Measurements from ENCODE around the gene HOXB2. TPM values are rescaled to one million over a fixed set of nuclear protein-coding genes. Genes with fewer than 3 reads are reported as not detected.

HOXB2 gene
- total RNA-seq, 1 donor from 2014 or later: 55.3 TPM

DNA sequence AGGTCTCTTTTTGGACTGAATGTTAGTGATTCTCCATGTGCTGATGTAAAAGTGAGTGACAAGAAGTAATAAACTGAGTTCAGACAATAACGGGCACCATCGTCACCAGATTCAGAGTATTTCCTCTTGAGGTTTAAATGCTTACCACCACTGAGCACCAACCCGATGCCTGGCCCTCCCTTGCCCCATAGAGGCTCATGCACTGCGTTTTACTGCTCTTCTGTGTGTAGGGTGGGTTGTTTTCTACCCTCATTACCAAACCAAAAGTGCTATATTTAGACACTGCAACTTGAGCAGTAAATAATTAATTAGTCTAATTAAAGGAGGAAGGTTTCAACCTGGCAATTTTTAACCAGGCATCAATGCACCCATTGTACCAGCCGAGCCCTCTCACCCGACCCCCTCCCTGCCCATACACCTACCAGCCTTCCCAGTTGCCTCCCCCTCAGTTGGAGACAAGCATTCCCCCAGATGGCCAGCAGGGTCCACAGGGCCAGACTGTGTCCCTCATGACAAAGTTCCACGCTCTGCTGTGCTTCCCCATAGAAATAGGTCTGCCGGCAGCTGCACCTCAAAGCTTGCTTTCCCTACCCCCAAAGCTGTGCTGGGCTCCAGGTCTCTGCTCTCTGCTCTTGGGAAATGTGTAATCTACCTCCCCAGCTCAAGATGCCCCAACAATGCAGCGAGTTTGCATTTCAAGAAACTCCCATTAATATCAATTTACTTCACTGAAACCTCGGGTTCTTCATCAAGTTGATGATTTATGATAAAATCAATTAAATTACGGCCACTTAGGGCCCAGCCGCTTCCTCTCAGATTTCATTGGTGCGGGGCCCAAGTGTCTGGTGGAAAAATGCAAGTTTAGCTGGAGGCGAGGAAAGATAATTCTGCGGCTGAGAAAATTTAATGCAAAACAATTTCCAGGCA is 17.2 kb upstream of the HOXB2 start:
- DNase-seq (ENCODE audit: low spot score in 2 of 2): no peak
- H3K27me3 ChIP-seq: no peaks in the 10 kb centered on the region

DNA sequence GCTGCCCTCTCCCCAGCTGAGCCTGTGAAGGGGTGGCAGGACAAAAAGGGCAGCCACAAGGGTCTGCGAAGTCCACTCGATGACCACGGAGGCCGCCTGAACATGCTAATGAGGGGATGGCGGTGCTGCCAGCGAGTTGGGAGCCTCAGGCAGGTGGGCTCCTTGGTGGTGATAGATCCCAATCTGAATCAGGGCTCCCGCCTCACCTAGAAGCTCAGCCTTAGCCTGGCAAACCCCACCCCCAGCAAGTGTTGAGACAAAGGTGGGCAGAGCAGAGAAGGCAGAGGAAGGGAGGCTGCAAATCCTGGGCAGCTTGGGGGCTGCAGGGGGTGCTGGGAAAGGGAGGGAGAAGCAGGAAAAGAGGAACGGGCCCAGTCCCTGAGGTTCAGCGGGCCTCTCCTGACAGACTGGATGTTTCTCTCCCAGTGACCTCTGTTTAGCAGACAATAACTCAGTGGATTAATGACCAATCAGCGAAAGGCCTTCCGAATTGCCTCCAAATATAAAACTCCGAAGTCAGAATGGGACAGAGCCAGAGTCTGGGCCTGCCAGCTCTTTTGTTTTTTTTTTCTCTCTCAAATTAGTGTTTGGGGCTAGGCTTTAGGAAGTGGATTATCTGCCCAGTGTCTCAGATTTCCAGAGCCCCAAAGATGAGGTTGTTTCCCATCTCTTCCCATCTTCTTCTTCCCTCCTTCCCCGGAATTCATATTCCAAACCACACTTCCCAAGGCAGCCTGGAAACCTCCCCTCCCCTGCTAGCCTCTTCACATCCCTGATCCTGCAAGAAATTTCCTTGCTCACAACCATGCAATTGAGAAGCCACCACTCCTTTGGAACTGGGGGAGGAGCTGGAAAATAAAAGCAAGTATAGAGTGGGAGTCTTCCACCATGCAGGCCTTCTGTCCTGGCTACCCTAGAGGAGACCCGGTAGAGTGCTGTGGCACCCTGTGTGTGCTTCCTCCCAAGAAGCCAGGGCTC is 15.2 kb upstream of the HOXB2 start:
- peaks cover 15 to 73% of the 10 kb centered on the region in 2 donors for H3K4me1 ChIP-seq
- no peaks in the 10 kb centered on the region for H3K36me3 ChIP-seq
- peak overlapping the region; percentile 84 to 97 for H3K27ac ChIP-seq
- intact Hi-C loops (cut with DNase I): no loop called here
- H3K9me3 ChIP-seq: no peaks in the 10 kb centered on the region
- no peak overlapping the region for H3K4me3 ChIP-seq
- no peak for DNase-seq (ENCODE audit: low spot score in 2 of 2)
- TF ChIP-seq, protein P1, sequence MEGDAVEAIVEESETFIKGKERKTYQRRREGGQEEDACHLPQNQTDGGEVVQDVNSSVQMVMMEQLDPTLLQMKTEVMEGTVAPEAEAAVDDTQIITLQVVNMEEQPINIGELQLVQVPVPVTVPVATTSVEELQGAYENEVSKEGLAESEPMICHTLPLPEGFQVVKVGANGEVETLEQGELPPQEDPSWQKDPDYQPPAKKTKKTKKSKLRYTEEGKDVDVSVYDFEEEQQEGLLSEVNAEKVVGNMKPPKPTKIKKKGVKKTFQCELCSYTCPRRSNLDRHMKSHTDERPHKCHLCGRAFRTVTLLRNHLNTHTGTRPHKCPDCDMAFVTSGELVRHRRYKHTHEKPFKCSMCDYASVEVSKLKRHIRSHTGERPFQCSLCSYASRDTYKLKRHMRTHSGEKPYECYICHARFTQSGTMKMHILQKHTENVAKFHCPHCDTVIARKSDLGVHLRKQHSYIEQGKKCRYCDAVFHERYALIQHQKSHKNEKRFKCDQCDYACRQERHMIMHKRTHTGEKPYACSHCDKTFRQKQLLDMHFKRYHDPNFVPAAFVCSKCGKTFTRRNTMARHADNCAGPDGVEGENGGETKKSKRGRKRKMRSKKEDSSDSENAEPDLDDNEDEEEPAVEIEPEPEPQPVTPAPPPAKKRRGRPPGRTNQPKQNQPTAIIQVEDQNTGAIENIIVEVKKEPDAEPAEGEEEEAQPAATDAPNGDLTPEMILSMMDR (IDR thresholded peaks at IDR 0.05): no peak
- no peaks in the 10 kb centered on the region for H3K27me3 ChIP-seq

More for the DNA sequence above, 17.2 kb upstream of the HOXB2 start:
- H3K27ac ChIP-seq: peak overlapping the region; percentile 28 to 30
- H3K4me1 ChIP-seq: peaks cover 11 to 75% of the 10 kb centered on the region in 2 donors
- TF ChIP-seq, protein P1 (IDR thresholded peaks at IDR 0.05): no peak
- no peak overlapping the region for H3K4me3 ChIP-seq
- no peaks in the 10 kb centered on the region for H3K36me3 ChIP-seq
- no peaks in the 10 kb centered on the region for H3K9me3 ChIP-seq
- intact Hi-C loops (cut with DNase I): no loop called here

DNA sequence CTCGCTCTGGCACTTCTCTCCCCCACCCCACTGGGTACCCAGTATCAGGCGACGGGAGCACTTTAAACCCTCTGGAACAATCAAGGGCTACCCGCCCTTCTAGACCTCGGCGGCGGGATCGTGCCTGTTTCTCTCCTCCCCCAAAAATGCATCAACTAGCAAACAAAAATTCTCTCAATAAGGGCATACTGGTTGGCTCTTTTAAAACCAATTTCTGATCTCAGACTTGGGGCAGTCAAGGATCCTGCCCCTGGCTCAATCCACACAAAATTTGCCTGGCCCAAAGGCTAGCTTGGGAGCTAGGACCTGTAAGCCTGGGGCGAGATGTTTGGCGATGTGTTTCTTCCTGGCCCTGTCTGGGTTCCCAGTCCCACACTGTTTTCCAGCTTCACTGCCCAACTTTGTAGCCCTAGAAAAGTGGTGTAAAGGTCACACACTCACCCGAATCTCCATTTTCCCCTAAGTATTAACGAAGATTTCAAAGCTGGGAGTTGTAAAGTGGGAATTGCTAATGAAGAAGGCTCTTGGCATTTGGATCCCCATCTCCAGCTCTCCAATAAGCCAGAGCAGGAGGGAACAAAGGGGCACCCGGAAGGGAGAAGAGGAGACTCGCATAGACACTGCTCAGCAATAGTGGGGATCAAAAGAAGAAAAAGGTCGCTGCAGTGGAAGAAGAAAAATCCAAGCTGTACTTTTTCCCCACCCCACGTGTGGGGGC is 14.4 kb upstream of the HOXB2 start:
- Histone ChIP-seq H3K27ac (peak overlapping the region; percentile 84 to 97), H3K4me3 (no peak overlapping the region), H3K9me3 (no peaks in the 10 kb centered on the region), H3K27me3 (no peaks in the 10 kb centered on the region), H3K4me1 (peaks cover 15 to 69% of the 10 kb centered on the region in 2 donors), H3K36me3 (no peaks in the 10 kb centered on the region)
- intact Hi-C loops (cut with DNase I): no loop called here
- TF ChIP-seq, protein P1 (IDR thresholded peaks at IDR 0.05): no peak
- DNase-seq (ENCODE audit: low spot score in 2 of 2): peak in 1 of 2 donors; percentile 40

DNA sequence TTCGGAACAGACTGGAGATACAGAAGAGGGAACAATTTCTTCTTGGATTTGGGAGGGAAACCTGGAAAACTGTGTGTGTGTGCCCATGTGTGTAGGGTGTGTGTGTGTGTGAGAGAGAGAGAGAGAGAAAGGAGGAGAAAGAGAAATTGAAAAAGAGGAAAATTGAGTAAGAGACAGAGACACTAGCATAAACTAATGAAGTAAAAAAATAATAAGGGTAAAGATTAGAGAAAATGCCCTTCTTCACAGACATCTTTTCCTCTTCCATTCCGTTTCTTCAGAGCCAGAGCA is 13.9 kb upstream of the HOXB2 start:
- no peak for DNase-seq (ENCODE audit: low spot score in 2 of 2)
- Histone ChIP-seq H3K27me3 (no peaks in the 10 kb centered on the region), H3K27ac (peak overlapping the region; percentile 84 to 97), H3K9me3 (no peaks in the 10 kb centered on the region), H3K4me3 (no peak overlapping the region), H3K4me1 (peaks cover 15 to 70% of the 10 kb centered on the region in 2 donors), H3K36me3 (no peaks in the 10 kb centered on the region)
- TF ChIP-seq, protein P1 (IDR thresholded peaks at IDR 0.05): no peak
- intact Hi-C loops (cut with DNase I): no loop called here
